ENCODE data around the gene EPHA4.
"Not testable (repeated sequence)": the region's sequence is repeated elsewhere in the genome, so short reads cannot be mapped to it uniquely, and the experiment has no call there.

The EPHA4 gene

GRCh38 chr2:221532641-221533040, 39.5 kb downstream of the EPHA4 start:
- no peak for DNase-seq

GRCh38 chr2:221530653-221531037, 41.5 kb downstream of the EPHA4 start:
- no peak for DNase-seq

- peak; percentile 32 for DNase-seq
Measured at GRCh38 chr2:221529943-221530652, 42.0 kb downstream of the EPHA4 start.

GRCh38 chr2:221529177-221529942, 42.7 kb downstream of the EPHA4 start:
- DNase-seq = peak; percentile 29

GRCh38 chr2:221527776-221528309, 44.3 kb downstream of the EPHA4 start:
- DNase-seq = peak; percentile 34

GRCh38 chr2:221524158-221524557, 47.9 kb downstream of the EPHA4 start:
- DNase-seq = no peak

GRCh38 chr2:221521233-221521845, 50.8 kb downstream of the EPHA4 start:
- DNase-seq = no peak

GRCh38 chr2:221518935-221519625, 53.0 kb downstream of the EPHA4 start:
- DNase-seq = no peak

- peak; percentile 77 for DNase-seq
Measured at GRCh38 chr2:221518201-221518934, 53.7 kb downstream of the EPHA4 start.

- DNase-seq = peak; percentile 82
Measured at GRCh38 chr2:221517696-221518151, 54.4 kb downstream of the EPHA4 start.

- no peak for DNase-seq
Measured at GRCh38 chr2:221517146-221517695, 54.9 kb downstream of the EPHA4 start.

- no peak for DNase-seq
Measured at GRCh38 chr2:221515864-221516263, 56.2 kb downstream of the EPHA4 start.

GRCh38 chr2:221514305-221515040, 57.6 kb downstream of the EPHA4 start:
- DNase-seq = no peak

GRCh38 chr2:221513232-221513631, 58.9 kb downstream of the EPHA4 start:
- DNase-seq = no peak

- DNase-seq = not testable (repeated sequence)
Measured at GRCh38 chr2:221511325-221511724, 60.8 kb downstream of the EPHA4 start.

- no peak for DNase-seq
Measured at GRCh38 chr2:221506469-221506868, 65.6 kb downstream of the EPHA4 start.

- DNase-seq = no peak
Measured at GRCh38 chr2:221505605-221506004, 66.5 kb downstream of the EPHA4 start.

GRCh38 chr2:221504905-221505304, 67.2 kb downstream of the EPHA4 start:
- DNase-seq = no peak

GRCh38 chr2:221503965-221504364, 68.1 kb downstream of the EPHA4 start:
- DNase-seq = no peak

GRCh38 chr2:221502270-221503010, 69.7 kb downstream of the EPHA4 start:
- DNase-seq = no peak

Measured in CD4-positive, alpha-beta T cell treated with Interleukin-10 for 1 hour (primary cell).